ENCODE measurements around the gene ATOH8.

DNA sequence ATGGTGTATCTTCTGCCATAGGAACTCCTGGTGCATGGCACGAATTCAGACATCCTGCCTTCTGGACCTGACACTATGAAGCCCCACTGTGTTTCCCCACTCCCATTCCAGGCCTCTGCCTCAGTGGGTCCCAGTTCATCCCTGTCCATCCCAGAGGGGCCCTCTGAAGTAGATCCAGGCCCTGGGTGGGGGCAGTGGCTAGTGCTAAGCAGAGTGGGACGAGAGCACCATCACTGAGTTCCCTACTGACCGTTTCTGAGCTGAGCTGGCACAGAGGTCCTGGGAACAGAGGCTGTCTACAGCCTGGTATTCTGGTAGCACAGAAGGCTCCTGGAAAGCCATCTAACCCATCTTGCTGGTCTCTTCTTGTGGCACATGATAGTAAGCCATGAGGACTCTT lies 54.0 kb downstream of the ATOH8 start:
- TF ChIP-seq POLR2A (IDR thresholded peaks at IDR 0.05), result no peak
- TF ChIP-seq, protein P1, sequence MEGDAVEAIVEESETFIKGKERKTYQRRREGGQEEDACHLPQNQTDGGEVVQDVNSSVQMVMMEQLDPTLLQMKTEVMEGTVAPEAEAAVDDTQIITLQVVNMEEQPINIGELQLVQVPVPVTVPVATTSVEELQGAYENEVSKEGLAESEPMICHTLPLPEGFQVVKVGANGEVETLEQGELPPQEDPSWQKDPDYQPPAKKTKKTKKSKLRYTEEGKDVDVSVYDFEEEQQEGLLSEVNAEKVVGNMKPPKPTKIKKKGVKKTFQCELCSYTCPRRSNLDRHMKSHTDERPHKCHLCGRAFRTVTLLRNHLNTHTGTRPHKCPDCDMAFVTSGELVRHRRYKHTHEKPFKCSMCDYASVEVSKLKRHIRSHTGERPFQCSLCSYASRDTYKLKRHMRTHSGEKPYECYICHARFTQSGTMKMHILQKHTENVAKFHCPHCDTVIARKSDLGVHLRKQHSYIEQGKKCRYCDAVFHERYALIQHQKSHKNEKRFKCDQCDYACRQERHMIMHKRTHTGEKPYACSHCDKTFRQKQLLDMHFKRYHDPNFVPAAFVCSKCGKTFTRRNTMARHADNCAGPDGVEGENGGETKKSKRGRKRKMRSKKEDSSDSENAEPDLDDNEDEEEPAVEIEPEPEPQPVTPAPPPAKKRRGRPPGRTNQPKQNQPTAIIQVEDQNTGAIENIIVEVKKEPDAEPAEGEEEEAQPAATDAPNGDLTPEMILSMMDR (IDR thresholded peaks at IDR 0.05), result no peak

Data from heart left ventricle (tissue), 13 donors.